H1 (cell line): ENCODE results near the gene REG3G. TPM values are rescaled to one million over a fixed set of nuclear protein-coding genes. Genes with fewer than 3 reads are reported as not detected.

ENCODE experiments used
- KDM5A ChIP-seq: fragments of 200-600 bp; IDR thresholded peaks from 2 replicates; pipeline ENCODE4 v1.7.1; 2012; ENCODE audit warnings: mild to moderate bottlenecking, low read length, inconsistent platforms, mixed read lengths
- RBBP5 ChIP-seq: IDR thresholded peaks from 2 replicates; pipeline ENCODE4 v1.7.1; 2012; ENCODE audit warnings: low read depth, mild to moderate bottlenecking, inconsistent platforms, low read length, moderate library complexity, borderline replicate concordance
- RFX5 ChIP-seq: IDR thresholded peaks from 2 replicates; pipeline ENCODE4 v1.6.1; 2011; ENCODE audit warnings: low read depth, low read length, improper control_type of control experiment, borderline replicate concordance
- SRF ChIP-seq: IDR thresholded peaks from 2 replicates; pipeline ENCODE4 v1.6.1; 2011; ENCODE audit warnings: mild to moderate bottlenecking, low read depth, low read length, moderate library complexity
- polyA plus RNA-seq, 7 experiments: library from polyadenylated mRNA; depleted of rRNA in 3 of 7; stranded (reverse) in 5 of 7; unstranded in 2 of 7; fragments of >200 nt in 5 of 7; fragments of 200-250 nt in 2 of 7; gene quantifications; 1 replicate in 5 of 7; 2 replicates in 1 of 7; 4 replicates in 1 of 7; pipeline versions ENCODE4 v1.2.1 to v1.2.3, GENCODE V29; 2011 to 2013; ENCODE audit warnings: missing spikeins in 2 of 7, mixed read lengths in 2 of 7
- total RNA-seq: library from RNA; stranded (reverse); fragmentation: NEBNext Ultra II Directional; extraction: Animal tissue kit (Norgen Biotek cat#: 25700); gene quantifications from 2 replicates; pipeline ENCODE4 v1.2.1, GENCODE V29; 2021
- TF ChIP-seq, protein P1 (sequence below): IDR thresholded peaks from 2 replicates; pipeline ENCODE4 v1.6.1; 2012; ENCODE audit warnings: low read length, inconsistent platforms

The REG3G gene
- total and polyA plus RNA-seq, 2 of the 8 experiments (the other 6 are each of a cell fraction or from before 2014, with no cell fraction given) = not detected

DNA sequence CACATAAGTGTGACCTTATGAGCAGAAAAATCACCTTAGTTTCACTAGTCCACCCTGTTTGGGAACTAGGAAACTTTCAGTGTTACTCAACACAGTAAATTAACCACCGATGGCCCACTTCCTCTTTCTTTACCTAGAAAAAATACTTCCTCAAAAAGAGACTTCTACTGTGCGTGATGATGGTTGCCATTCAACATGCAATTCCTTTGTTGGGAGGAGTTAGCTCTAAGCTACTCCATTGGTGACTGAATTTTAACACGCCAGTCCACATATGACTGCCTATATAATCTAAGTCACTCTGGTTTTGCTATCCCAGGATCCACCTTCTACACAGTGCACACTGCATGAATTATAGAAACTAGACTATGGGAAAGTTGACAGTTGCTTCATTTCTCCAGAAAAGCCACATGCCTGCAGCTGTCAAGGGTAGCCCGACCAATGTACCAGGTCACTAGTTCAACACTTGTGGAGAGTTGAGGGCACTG lies 47.8 kb upstream of the REG3G start (continued):
- TF ChIP-seq RFX5 (no peak), RBBP5 (no peak), SRF (no peak), KDM5A (no peak)
- TF ChIP-seq, protein P1, sequence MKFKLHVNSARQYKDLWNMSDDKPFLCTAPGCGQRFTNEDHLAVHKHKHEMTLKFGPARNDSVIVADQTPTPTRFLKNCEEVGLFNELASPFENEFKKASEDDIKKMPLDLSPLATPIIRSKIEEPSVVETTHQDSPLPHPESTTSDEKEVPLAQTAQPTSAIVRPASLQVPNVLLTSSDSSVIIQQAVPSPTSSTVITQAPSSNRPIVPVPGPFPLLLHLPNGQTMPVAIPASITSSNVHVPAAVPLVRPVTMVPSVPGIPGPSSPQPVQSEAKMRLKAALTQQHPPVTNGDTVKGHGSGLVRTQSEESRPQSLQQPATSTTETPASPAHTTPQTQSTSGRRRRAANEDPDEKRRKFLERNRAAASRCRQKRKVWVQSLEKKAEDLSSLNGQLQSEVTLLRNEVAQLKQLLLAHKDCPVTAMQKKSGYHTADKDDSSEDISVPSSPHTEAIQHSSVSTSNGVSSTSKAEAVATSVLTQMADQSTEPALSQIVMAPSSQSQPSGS = no peak
